NCI-H1930 (cell line): Measurements from ENCODE around the gene ADGRG3.

Experiments
- DNase-seq, 2 experiments: peaks; one replicate each; lab custom pipeline; 2025; lab: John Stamatoyannopoulos, UW

ADGRG3 gene, protein sequence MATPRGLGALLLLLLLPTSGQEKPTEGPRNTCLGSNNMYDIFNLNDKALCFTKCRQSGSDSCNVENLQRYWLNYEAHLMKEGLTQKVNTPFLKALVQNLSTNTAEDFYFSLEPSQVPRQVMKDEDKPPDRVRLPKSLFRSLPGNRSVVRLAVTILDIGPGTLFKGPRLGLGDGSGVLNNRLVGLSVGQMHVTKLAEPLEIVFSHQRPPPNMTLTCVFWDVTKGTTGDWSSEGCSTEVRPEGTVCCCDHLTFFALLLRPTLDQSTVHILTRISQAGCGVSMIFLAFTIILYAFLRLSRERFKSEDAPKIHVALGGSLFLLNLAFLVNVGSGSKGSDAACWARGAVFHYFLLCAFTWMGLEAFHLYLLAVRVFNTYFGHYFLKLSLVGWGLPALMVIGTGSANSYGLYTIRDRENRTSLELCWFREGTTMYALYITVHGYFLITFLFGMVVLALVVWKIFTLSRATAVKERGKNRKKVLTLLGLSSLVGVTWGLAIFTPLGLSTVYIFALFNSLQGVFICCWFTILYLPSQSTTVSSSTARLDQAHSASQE

DNA sequence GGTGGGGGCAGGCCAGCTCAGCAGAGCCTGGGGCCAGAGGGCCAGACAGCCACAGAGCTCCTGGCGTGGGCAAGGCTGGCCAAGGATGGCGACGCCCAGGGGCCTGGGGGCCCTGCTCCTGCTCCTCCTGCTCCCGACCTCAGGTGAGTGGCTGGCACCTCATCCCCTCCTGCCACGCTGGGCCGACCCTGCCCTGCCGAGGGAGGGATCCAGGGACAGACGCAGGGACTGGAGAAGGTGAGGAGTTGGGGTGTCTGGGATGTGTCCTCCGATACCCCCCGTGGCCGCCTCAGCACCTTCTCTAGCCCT lies at the start of gene ADGRG3:
Gene ADGRG3, plus strand, starts transcription at position 44 of the 309 bp plus-strand sequence. Its CDS starts 42 bp downstream, at position 86.
- no peak for DNase-seq

DNA sequence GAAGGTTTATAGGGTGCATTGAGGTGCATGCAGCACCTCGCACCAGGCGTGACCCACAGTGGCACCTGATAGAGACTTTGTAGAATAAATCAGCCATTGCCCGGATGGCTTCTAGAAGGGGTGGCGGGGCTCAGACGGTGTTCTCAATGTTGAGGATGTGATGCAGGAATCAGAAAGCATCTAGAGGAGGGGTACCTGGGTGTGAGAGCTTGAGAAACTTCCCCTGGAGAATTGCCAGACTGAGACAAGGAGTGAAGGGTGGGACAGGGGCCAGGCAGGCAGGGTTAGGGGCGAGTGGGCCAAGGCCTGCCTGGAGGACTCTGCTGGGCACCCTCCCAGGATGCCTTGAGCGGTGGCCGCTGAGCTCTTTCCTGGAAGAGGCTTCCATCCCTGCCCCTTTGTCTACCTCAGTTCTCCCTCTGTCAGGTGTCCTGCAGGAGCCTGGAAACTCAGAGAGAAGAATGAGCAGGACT lies 48.9 kb upstream of the ADGRG3 start:
- DNase-seq = no peak

DNA sequence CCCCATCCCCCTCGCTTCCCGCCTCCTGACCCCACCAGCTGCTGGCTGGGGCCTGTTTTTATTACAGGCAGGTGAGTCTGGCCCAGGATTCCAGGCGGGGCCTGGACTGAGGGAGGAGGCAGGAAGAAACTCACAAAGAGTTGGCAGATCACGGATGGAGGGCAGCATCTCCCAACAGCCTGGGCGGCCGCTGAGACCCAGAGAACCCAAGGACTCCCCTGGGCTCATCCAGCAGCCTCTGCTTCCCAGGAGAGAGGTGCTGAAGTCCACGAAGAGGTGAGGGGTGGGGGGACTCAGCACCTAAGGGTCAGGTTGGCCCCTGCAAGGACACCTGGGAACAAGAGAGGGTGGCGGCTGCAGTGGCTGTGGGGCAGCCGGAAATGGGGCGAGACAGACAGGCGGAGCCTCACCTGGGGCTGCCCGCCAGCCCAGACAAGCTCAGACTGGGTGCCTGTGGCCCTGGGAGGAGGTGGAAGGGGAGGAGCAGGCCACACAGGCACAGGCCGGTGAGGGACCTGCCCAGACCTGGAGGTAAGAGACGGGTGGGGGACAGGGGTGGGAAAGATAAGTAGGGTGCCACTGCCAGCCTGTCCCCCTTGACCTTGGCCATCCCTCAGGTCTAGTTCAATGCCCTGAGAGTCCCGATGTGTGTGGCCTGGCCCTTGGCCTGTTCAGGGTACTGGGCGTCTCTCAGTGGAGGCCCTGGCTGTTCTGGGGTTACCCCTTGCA lies 48.3 kb upstream of the ADGRG3 start:
- no peak for DNase-seq

DNA sequence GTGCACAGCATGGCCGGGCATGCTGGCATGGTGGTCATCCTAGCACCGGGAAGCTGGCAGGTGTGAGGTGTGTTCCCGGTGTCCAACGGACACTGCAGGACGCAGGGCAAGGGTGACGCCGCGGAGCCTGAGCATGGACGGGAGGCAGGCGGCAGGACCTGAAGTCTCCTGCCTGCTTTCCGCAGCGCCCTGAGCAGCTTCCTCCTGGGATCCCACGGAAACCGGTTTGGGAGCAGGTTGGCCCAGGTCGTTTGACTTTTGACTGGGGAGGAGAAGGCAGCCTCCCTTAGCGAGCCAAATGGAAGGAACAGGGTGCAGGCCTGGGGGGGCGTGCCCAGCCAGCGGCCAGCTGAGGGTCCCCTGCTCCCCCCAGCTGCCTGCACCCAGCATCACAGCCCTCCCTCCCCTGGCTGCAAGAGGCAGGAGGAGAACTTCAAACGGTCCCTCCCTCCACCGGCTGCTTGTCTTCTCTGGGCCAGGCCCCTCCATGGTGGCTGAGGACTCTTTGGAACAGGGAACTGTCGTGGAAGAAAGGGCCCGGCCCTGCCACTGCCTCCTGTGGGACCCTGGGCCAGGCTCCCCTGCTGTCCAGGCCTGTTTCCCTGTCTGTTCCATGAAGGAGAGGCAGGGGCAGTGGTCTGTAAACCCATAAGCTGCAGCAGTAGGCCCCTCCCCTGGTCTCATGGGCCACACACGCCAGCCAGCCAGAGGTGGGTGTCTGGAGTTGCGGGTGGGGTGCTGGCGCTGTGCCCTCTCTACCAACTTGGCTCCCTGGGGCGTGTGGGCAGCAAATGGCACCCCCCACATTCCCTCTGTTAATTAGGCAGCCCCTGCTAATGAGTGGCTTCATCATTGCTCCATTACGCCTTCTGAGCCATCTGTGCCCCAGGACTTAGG lies 47.5 kb upstream of the ADGRG3 start:
- DNase-seq = no peak

DNA sequence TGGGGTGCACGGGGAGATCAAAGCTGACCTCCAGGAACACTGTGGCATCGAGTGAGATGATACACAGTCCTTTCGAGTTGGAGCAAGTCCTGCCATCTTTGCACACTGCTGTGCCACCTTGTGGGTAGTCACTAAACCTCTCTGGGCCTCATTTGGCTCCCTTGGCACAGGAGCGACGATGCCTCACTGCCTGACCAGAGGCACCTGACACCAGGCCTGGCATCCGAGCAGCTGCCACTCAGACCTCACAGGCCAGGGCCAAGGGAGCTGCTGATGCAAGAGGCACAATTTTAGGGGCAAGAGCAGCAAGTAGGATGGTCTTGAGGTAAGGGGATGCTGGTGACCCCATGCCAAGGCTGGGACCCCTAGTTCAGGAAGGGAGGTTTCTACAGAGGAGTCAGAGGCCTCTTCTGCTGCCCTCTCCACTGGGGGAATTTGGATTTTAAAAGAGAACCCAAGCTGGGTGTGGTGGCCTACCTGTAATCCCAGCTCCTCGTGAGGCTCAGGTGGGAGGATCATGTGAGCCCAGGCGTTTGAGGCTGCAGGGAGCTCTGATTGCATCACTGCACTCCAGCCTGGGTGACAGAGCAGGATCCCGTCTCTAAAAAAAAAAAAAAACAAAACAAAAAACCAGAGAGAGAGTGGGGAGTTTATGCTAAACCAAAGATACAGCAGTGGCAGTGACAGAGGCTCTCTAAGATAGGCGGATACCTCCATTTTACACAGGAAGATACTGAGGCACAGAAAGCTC lies 46.4 kb upstream of the ADGRG3 start:
- no peak for DNase-seq

DNA sequence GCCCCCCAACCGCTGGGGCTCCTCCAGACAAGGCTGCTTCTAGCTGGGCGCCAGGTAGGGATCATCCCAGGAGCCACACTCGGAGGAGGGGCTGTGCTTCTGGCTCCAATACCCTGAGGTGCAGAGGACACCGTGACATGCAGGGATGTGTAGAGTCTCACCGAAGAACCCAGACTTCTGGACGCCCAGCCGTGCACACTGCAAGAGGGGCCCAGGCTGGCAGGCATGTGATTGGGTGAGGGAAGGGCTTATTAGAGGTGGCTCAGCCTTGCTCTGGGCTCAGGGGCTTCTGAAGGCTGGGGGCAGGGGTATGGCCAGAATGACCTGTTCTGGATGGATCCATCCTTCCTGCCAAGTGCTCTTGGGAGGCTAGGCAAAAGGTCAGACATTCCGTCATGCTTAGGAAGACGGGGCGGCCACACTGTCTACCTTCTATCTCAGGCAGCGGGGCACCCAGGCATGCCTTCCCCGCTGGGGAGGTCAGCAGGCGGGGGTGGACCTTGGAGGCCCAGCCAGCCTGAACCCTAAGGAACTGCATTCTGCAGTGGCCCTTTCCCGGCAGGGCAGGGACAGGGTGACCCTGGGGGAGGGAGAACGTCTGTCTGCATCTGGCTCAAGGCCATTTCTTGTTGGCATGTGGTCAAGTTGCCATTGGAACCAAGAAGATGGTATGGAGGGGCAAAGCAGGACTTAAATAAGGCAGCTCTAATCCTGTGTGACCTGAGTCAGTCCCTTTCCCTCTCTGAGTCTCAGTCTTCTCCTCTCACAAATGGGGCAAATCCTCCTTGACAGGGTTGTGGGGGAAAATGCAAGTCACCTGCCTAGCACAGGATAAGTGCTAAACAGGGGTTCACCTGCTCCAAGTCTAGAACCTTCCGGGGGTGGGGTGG lies 45.5 kb upstream of the ADGRG3 start:
- no peak for DNase-seq

DNA sequence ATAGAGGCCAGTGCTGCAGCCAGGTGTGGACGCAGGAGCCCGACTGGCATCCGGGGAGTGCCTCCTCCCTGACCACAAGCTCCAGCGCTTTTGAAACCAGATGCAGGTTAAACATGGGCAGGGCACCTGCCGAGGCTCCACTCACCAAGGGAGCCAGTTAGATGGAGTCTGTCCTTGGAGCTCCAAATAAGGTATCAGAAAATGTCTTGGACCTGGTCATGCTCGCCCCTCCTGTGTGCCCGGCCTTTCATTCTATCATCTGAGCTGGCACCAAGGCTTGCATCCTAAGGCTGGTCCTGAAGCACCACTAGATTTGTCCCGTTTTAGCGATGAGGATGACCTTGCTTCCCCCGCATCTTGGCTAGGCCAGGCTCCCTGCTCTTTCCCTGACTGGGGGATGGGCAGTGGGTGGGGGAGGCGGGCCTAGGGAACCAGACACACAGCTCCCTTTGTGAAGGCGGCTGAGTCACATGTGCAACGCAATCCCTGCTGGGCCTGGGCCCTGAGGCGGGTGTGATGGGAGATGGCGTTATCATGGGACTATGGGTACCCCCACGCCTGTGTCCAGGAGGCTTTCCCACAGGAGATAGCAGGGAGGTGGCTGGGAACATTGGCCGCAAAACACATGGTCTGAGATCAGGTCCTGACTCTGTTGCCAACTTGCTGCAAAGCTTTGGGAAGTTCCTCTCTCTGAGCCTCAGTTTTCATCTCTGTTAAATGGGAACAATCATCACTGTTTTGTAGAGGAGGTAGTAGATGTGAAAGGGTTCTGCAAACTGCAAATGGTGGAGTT lies 44.7 kb upstream of the ADGRG3 start:
- DNase-seq = no peak

DNA sequence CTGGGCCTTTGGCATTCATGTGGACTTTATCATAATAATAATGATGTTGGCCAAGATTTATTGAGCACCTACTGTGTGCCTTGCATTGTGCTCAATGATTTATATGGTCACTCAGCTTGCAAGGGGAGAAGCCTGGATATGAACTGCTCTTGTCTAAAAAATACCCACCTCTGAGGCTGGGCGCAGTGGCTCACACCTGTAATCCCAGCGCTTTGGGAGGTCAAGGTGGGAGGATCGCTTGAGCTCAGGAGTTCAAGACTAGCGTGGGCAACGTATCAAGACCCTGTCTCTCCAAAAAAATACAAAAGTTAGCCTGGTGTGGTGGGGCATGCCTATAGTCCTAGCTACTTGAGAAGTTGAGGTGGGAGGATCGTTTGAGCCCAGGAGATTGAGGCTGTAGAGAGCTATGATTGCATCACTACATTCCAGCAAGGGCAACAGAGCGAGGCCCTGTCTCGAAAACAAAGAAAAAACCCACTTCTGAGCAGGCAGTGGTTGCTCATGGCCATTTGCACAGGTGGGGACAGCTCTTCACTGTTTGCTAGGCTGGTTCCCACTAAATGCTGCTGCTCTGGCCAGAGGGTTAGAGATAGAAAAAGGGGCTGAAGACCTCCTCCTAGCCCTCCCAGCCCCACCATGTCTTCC lies 43.9 kb upstream of the ADGRG3 start:
- no peak for DNase-seq

DNA sequence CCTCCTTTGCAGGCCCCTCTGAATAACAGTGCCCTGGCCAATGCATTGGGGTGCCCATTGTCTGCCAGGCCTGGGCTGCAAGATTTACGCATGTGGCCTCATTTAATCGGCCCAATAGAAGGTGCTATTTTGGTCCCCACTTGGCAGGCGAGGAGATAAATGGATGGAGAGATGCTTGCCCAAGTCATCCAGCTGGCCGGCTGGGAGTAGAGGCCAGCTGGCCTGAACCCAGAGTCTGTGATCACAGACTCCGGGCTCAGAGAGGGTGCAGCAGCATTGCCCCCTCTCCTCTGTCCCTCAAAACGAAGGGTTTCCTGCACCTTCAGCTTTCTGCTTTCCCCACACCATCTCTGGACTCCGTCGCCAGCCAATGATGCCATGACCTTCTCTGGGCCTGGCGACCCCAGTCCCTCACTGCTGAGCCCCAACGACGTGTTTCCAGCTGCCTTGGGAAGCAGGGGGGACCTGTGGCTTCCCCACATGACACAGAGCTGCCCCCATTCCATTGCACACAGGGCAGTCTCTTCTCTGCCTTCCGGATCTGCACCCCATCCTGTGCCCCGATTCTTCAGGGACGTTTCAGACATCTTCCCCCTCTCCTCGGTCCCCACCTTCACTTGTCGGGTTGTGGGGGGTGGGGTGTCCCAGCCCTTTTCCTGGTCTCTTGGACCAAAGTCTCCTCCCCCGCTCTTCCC lies 43.2 kb upstream of the ADGRG3 start:
- no peak for DNase-seq

DNA sequence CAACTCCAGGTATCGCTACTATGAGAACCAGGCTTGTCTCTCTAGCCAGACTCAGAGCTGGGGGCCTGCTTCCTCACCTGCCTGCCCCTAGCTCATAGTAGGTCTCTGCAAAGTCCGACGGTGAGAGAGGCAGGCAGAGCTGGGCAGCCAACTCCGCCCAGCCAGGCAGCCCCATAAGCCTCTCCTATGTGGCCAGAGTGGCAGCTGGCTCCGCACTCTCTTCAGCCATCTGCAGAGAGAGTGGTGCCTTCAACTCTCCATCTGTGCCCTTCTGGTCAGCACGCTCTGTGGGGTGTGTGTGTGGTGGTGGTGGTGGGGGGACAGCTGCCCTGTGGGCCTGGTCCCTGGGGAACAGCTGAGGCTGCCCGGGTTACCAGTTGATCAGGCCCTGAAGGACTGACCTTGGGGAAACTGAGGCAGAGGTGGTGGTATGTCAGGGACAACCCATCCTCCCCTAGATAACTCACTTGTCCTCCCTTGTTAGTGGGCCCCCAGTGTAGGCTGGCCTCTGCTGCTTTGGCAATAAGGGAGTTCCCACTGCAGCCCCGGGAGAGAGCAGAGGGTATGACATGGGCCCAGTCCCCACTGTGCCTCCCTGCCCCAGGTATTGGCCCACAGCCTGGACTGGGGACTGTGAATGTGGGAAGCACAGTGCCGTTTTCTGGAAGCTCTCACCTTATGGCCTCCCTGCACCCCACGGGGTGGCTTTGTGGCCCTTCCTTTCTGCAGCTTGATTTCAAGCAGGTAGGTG lies 41.5 kb upstream of the ADGRG3 start:
- no peak for DNase-seq

DNA sequence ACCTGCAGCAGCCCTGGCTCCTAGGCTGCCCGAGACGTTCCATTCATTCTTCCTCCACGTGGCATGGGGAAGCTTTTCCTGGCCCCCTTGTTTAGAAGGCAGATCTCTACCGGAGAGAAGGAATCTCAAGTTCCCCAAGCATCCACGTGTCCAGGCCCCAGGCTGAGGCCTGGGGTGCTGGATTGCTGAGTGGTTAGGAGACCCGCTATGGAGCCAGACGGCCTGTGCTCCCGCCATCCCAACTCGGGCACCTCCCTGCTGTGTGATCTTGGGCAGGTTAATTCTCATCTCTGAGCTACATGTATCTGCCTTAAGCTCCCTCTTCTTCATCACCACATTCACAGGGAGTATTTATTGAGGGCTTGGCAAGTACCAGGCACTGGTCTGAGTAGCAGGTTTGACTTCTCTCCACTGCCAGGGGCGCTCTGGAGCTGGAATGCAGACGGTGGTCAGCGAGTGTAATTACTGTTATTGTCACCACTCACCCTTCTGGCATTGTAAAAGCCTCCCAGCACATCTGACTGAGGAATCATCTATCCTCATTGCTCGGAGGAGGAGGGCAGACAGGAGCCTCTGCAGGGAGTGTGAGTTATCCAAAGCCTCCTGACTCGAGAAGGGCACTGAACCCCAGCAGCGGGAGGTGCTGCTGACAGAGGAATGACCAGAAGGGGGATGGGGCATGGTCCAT lies 40.8 kb upstream of the ADGRG3 start:
- no peak for DNase-seq

DNA sequence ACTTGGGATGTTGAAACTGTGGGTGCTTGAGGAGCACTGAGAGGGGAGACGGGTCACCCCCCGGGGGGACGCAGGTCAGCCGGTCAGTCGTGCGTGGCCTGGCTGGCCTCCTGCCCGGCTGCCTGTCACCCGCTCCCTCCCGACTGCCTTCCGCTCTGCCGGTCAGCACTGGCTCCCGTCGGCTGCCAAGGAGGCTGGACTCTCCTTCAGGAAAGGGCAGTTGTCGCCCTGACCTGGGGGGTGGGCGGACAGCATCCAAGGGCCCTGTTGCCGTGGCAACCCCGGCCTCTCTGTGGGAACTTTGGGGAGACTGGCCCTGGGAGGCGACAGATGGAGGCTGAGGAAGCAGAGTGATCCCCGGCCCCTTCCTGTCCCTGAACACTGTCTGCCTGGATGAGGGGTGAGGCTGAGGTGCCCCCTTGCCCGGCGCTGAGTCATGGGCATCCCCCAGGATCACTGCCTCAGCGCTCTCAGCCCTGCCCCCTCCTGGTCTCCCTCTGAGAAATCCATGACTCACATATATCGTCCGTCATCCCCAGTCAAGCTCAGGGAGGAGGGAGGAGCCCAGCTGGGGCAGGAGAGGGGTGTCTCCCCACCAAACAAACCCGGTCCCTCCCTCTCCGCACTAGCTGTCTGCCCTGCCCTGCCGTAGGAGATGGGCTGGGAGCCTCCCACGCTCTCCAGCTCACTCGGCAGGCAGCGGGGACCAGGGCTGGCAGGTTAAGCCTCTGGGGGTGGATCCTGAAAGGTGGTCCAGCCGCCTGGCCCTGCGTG lies 39.9 kb upstream of the ADGRG3 start, which contains the start of gene ADGRG1:
Gene ADGRG1, plus strand, starts transcription at position 623 of the 774 bp plus-strand sequence. CDS start 21,658 bp downstream, outside the sequence.
- DNase-seq = no peak

DNA sequence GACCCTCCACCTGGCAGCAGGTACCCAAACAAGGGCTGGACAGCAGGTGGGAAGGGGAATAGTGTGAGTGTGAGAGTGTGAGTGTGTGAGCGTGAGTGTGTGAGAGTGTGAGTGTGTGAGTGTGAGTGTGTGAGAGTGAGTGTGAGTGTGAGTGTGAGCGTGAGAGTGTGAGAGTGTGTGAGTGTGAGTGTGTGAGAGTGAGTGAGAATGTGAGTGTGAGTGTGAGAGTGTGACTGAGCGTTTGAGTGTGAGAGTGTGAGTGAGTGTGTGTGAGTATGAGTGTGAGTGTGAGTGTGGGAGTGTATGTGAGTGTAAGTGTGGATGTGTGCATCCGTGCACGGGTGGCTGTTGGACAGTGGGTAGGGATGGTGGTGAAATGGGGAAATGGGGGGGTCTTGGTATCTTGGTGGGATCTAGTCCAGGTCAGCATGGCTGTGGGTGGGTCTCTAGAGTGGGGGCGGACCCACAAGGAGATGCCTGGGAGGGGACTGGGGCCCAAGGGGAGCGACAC lies 39.3 kb upstream of the ADGRG3 start:
- DNase-seq = no peak

DNA sequence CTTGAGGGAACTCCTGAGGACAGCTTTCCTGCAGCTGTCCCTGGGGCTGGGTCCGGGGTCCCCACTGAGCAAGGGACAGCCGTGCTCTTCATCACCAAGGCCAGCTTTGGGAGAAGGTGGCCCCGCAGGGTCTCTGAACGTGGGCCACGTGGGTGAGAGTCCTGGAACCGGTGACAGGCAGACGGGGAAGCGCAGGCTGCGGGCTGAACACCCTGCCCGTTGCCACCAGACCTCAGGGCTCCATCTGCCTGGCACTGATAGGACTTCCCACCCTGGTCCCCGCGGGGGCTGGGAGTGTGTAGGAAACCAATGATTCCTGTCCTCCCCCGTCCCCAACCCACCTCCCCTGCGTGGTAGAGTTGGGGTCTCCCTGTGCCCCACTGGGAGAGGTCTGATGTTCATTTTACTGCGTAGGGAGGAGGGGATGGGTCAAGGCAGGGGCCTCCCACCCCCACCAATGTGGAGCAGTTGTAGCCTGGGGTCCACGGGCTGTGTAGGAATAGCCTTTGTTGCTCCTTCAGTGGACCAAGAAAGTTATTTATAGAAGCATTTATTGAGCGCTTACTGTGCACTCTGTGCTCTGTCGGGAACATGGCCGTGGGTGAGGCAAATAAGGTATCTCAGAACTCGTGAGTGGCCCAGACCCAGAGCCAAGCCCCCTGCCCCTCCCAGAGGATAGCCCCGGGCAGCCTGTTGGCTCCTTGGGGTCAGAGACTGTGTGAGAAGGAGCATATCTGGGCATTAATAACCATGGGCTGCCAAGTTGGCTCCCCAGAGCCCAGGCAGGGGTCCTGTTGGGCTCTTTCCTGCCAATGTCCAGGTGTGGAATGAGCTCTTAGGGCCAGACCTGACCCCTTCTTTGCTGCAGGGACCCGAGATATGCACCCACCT lies 38.3 kb upstream of the ADGRG3 start:
- DNase-seq = no peak

DNA sequence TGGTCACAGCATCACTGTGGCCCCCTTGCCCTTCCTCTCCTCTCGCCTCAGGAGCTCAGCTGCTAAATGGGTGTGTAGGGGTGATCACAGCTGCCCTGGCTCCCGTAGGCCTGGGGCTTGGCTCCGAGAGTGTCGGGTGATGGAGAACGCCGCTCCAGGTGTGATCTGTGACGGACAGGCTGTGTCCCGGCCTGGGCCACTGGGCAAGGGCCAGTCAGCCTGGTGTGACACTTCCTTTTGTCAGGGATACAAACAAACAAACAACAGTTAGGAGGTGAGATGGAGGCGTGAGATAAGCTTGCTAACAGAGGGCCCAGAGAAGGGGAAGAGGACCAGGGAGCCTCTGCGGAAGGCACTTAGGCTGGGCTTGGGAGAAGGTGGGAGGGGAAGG lies 37.7 kb upstream of the ADGRG3 start:
- DNase-seq = no peak
